ENCODE data around the gene KCNQ2. TPM values are rescaled to one million over a fixed set of nuclear protein-coding genes. Genes with fewer than 3 reads are reported as not detected.

The KCNQ2 gene
- total RNA-seq, 4 donors from 2014 or later, result not detected

- peaks cover 0 to 52% of the 10 kb centered on the region in 2 donors for H3K27me3 ChIP-seq
- no peak for DNase-seq (ENCODE audit: low spot score in 2 of 2)
- no peaks in the 10 kb centered on the region for H3K4me1 ChIP-seq
- H3K36me3 ChIP-seq, result no peaks in the 10 kb centered on the region
- WGBS, 2 donors, result 81 to 91% methylated on average over 8 to 17 of the region's 17 CpGs
- no peak overlapping the region for H3K4me3 ChIP-seq
- TF ChIP-seq POLR2A (IDR thresholded peaks at IDR 0.05) (no peak), EP300 (IDR thresholded peaks at IDR 0.05) (no peak), CTCF (IDR thresholded peaks at IDR 0.05) (no peak)
- H3K27ac ChIP-seq, result no peak overlapping the region
- H3K9me3 ChIP-seq, result peaks cover 0 to 14% (median 0%) of the 10 kb centered on the region in 4 donors
Measured at GRCh38 chr20:63421913-63422312, 50.5 kb downstream of the KCNQ2 start.

- peaks cover 0 to 12% (median 0%) of the 10 kb centered on the region in 4 donors for H3K9me3 ChIP-seq
- TF ChIP-seq POLR2A (IDR thresholded peaks at IDR 0.05) (no peak), EP300 (IDR thresholded peaks at IDR 0.05) (no peak), CTCF (IDR thresholded peaks at IDR 0.05) (no peak)
- H3K27ac ChIP-seq, result no peak overlapping the region
- no peaks in the 10 kb centered on the region for H3K36me3 ChIP-seq
- peaks cover 0 to 57% of the 10 kb centered on the region in 2 donors for H3K27me3 ChIP-seq
- no peaks in the 10 kb centered on the region for H3K4me1 ChIP-seq
- H3K4me3 ChIP-seq, result no peak overlapping the region
- no peak for DNase-seq (ENCODE audit: low spot score in 2 of 2)
- WGBS, 2 donors, result 78 to 85% methylated on average over 23 to 29 of the region's 29 CpGs
Measured at GRCh38 chr20:63421094-63421692, 51.3 kb downstream of the KCNQ2 start.

GRCh38 chr20:63420359-63421093, 51.9 kb downstream of the KCNQ2 start:
- Histone ChIP-seq H3K36me3 (no peaks in the 10 kb centered on the region), H3K27me3 (peaks cover 0 to 57% of the 10 kb centered on the region in 2 donors)

GRCh38 chr20:63419299-63419698, 53.2 kb downstream of the KCNQ2 start:
- Histone ChIP-seq H3K9me3 (peaks cover 0 to 4% (median 0%) of the 10 kb centered on the region in 4 donors), H3K4me3 (no peak overlapping the region), H3K36me3 (no peaks in the 10 kb centered on the region), H3K4me1 (no peaks in the 10 kb centered on the region), H3K27ac (no peak overlapping the region), H3K27me3 (peaks cover 0 to 63% of the 10 kb centered on the region in 2 donors)
- TF ChIP-seq POLR2A (IDR thresholded peaks at IDR 0.05) (no peak), CTCF (IDR thresholded peaks at IDR 0.05) (no peak), EP300 (IDR thresholded peaks at IDR 0.05) (no peak)
- 81 to 85% methylated on average over 15 to 24 of the region's 24 CpGs for WGBS, 2 donors
- no peak for DNase-seq (ENCODE audit: low spot score in 2 of 2)

More at GRCh38 chr20:63420359-63421093, 51.9 kb downstream of the KCNQ2 start:
- no peak for TF ChIP-seq POLR2A (IDR thresholded peaks at IDR 0.05)
- TF ChIP-seq EP300 (IDR thresholded peaks at IDR 0.05), result no peak
- no peak for TF ChIP-seq CTCF (IDR thresholded peaks at IDR 0.05)
- no peak overlapping the region for H3K27ac ChIP-seq
- 83 to 87% methylated on average over 27 to 34 of the region's 34 CpGs for WGBS, 2 donors
- H3K4me3 ChIP-seq, result no peak overlapping the region
- peaks cover 0 to 12% (median 0%) of the 10 kb centered on the region in 4 donors for H3K9me3 ChIP-seq
- no peak for DNase-seq (ENCODE audit: low spot score in 2 of 2)
- no peaks in the 10 kb centered on the region for H3K4me1 ChIP-seq

- Histone ChIP-seq H3K9me3 (no peaks in the 10 kb centered on the region), H3K27ac (no peak overlapping the region), H3K36me3 (no peaks in the 10 kb centered on the region), H3K27me3 (peaks cover 0 to 68% of the 10 kb centered on the region in 2 donors), H3K4me3 (no peak overlapping the region), H3K4me1 (no peaks in the 10 kb centered on the region)
- TF ChIP-seq POLR2A (IDR thresholded peaks at IDR 0.05) (no peak), EP300 (IDR thresholded peaks at IDR 0.05) (no peak), CTCF (IDR thresholded peaks at IDR 0.05) (no peak)
- no peak for DNase-seq (ENCODE audit: low spot score in 2 of 2)
- 87% methylated on average over 6 to 12 of the region's 16 CpGs for WGBS, 2 donors
Measured at GRCh38 chr20:63418617-63419016, 53.8 kb downstream of the KCNQ2 start.
